Loucy (cell line): Measurements from ENCODE around the gene USH1C.

Experiments used
- EZH2phosphoT487 ChIP-seq: fragments of 200-600 bp; IDR thresholded peaks from 2 replicates; pipeline ENCODE4 v1.6.1; 2018; ENCODE audit warnings: antibody characterized with exemption, mild to moderate bottlenecking, moderate library complexity, borderline replicate concordance
- TF ChIP-seq, protein P1 (sequence below): fragments of 200-600 bp; sonication (generic); conservative IDR thresholded peaks from 2 replicates; pipeline ENCODE4 v1.5.1; 2014; ENCODE audit warnings: mild to moderate bottlenecking, antibody characterized with exemption, low read length

DNA sequence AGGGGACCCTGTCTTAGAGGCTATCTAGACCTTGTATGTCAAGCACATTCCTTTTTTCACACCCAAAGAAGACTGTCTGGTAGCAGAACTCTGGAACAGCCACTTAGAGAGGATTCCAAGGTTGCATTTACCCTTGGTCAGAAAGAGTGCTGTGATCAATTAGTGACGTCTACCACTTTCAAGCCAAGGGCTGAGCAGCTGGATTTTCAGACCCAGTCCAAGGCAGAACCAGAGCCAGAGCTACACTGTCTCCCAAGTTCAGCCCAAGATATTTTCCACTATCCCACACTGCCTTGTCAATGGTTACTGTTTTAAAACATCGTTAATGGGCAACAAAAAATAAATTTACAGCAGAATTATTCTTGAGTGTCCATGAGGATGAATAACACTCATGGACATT is 91.5 kb downstream of the USH1C start:
- TF ChIP-seq, protein P1, sequence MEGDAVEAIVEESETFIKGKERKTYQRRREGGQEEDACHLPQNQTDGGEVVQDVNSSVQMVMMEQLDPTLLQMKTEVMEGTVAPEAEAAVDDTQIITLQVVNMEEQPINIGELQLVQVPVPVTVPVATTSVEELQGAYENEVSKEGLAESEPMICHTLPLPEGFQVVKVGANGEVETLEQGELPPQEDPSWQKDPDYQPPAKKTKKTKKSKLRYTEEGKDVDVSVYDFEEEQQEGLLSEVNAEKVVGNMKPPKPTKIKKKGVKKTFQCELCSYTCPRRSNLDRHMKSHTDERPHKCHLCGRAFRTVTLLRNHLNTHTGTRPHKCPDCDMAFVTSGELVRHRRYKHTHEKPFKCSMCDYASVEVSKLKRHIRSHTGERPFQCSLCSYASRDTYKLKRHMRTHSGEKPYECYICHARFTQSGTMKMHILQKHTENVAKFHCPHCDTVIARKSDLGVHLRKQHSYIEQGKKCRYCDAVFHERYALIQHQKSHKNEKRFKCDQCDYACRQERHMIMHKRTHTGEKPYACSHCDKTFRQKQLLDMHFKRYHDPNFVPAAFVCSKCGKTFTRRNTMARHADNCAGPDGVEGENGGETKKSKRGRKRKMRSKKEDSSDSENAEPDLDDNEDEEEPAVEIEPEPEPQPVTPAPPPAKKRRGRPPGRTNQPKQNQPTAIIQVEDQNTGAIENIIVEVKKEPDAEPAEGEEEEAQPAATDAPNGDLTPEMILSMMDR: no peak
- no peak for TF ChIP-seq EZH2phosphoT487
